A172 (cell line): ENCODE measurements around the gene VPS54. TPM values are rescaled to one million over a fixed set of nuclear protein-coding genes. Genes with fewer than 3 reads are reported as not detected.
"Not testable (repeated sequence)": the region's sequence is repeated elsewhere in the genome, so short reads cannot be mapped to it uniquely, and the experiment has no call there.

Experiments used
- DNase-seq: peaks from one replicate; pipeline ENCODE4 v3.0.0-alpha.2; 2015; ENCODE audit warnings: low spot score
- total RNA-seq: library from RNA; depleted of rRNA; stranded (reverse); fragments of >200 nt; shearing (Covaris generic); gene quantifications from 2 replicates; pipeline ENCODE4 v1.2.3, GENCODE V29; 2014

VPS54 gene
- total RNA-seq, 1 experiment from 2014 or later, result 25.6 TPM

DNA sequence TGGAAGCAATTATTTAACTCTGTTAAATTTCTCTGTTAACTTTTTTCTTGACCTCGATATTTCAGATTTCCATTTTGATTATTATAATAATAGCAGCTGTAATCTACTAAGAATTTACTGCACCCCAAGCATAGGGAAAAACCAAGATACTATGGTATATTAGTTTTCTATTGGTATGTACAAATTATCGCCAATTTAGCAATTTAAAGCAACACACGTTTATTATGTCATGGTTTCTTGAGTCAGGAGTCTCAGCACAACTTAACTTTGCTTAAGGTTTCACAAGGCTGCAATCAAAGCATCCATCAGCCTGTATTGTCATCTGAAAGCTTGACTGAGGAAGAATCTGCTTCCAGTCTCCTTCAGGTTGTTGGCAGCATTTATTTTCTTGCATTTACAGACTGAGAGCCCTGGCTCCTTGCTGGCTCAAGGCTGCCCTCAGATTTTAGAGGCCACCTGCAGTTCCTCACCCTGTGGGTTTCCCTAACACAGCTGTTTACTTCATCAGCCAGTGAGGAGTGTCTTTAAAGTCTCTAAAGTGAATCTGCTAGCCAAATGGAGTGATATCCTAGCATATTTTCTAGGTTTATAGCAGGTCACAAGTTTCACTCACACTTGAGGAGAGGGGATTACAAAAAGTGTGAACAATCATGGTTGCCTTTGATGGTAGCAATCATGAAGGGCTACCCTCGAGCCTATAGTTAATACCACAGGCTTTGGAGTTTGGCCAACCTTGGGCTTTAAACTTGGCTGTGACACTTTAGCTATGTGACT, 4.4 kb upstream of the VPS54 start:
- no peak for DNase-seq

DNA sequence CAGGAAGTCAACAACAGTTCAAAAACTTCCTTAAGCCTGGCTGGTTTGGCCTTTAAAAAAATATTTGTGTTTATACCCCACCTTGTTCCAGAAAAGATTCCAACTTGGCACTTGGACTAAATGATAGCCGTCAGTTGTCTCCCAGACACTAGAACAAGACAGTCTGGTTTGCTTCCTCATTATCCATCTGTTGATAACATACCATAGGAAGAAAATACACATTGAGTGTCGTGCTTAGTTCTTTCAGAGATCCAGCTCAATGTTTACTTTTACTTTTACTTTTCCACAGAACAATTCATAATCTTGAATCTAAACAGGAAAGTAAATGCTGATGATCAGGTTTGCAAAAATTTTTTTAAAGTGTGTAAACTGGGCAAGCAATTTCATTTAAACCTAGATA, 2.4 kb upstream of the VPS54 start:
- DNase-seq, result no peak

DNA sequence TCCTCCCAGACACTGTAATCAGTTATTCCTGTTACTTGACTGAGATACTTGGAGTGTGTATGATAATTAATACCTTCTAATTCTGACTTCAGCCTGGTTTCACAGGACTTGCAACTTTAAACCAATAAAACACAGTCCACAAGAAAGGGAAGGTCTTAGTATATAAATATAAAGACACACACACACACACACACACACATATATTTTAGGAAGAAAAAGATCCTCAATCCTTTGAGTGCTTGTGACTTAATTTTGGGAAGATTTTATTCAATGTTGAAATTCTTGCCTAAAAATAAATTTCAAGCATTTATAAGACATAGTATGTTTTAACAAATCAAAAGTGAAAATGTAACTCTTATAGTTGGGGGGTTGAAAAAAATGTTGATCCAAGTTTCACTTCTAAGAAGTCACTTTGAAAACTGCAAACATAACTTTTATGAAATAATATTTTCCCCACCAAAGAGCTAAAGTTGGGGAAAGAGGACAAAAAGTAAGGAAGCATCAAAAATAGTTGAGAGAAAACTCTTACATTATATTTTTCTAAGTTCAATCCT, 824 bp upstream of the VPS54 start:
- peak; percentile 29 for DNase-seq

DNA sequence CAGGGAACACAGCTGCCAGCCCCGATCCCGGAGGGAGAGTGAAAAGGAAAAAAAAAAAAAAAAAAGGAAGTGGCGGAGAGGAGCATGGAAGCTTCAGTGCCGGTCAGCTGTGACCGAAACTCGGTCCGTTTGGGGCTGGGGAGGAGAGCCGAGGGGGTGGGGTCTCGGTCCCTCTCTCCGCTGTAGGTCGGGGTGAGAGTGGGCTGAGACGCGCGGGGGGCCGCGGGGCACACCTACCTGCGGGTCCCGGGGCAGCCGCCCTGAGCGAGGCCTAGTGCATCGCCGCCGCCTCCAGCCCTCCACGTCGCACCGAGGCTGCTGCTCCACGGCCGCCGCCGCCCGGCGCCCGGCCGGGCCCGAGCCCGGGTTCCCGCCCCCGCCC, 536 bp downstream of the VPS54 start:
- DNase-seq, result peak; percentile 25

DNA sequence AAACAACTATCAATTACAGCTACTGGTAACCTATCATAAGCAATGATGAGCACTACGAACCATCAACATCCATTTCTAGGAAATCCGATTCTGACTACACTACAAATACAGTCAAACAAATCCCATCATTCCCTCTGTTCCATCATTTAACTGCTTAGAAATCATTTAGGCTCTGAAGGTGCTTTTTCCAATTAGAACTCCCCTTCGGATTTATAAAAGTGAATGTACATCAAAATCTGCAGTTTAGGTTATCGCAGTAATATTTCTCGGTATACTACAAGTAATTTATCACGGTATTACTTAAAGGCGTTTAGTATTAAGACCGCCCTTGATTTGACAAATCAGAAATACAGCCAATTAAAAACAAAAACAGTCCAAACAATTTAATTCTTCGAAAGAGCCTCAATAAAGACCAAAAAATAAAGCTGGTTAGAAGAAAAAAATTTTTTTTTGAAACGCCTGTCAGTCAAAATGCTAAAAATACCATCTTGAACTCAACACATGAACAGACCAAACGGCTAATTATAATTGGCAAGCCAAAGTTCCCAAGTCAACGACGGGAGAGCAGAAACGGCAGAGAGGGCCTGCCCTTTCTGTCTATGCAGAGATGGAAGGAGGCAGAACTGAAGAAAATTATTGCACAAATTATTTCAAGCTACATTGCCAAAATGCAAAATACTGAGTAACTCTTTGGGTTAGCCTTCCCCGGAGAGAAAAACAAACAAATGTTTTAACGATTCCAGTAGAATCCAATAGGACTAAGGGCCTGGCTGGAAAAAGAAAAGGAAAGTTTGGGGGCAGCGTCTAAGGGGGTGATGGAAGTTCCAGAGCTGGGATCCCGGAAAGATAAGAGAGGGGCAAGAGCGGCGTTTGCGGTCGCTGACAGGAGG, 1.2 kb downstream of the VPS54 start:
- peak; percentile 21 for DNase-seq

DNA sequence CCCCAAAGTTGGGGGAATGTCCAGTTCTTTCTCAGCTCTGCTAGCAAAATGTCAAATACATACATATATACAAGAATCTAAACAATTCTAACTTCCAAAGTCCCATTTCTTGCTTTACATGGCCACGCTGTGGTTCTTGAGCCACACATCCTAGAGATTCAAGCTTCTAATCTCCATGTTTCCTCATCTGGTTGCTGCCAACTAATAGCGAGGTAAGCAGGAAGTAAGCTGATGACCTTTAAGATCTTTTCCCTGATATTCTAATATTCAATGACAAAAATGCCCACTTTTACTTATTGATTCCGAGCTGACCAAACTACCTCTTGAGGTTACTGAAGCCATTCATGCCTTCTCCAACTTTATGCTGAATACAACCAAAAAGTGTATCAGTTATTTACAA, 3.3 kb downstream of the VPS54 start:
- no peak for DNase-seq

DNA sequence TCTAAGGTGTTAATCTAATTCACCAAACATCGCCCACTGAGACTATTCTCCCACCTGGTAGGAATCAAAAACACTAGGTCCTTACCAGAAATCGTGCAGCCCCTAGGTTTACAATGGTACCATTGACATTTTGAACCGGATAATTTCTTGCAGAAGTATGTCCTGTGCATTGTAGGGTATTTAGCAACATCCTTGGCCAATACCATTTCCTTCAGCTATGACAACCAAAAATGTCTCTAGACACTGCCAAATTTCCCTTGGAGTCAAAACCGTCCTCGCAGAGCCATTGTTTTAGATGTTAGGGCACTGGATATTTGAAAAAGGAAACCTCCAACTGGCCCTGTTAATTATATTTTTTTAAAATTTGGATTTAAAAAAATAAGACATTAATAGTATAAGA, 3.8 kb downstream of the VPS54 start:
- DNase-seq, result no peak

DNA sequence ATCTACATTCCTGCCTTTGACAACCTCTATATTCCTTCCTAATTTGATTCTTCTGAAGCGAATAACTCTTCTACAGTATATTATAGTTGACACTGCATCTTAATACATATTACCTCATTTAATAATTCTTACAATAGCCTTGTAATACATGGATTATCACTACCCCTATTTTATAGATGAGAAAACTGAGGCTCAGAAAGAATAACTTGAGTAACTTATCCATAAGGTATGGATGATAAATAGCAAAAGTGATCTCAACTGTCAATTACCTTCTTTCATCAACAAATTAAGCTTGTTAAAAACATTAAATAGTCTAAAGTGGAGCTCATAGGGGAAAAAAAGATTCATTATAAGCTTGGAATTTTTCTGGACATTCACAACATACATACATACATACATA, 4.6 kb downstream of the VPS54 start:
- DNase-seq, result no peak

DNA sequence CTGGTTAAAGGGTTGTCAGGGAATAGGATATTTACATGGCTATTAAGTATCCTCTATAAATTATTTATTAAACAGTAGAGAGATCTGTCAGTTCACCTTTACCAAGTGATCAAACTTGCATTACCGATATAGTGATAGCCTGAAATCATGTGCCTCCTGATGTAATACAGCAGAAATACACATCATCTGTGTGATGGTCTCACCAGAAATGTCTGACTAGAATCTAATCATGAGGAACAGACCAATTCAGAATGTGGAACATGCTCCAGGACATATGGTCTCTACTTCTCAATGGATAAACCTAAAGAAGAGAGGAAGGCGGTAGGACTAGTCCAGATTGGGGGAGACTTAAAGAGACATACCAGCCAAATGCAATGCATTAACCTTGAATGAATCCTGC, 6.2 kb downstream of the VPS54 start:
- no peak for DNase-seq

DNA sequence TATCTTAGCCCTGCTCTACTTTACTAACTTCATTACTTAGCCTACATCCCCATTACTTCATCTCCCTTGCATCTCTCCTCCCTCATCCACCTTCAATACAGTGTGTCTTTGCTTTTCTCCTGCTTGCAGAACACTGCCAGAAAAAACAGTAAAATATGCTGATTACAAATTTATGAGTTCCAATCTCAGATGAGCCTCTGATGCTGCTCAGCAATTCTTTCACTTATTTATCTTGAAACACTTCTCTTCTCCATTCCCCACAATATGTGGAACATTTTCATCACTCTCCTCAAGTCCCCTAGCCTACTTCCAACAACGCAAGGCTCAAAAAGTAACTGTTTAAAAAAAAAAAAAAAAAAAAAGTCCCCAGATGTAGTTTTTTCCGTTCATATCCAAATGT, 7.1 kb downstream of the VPS54 start:
- no peak for DNase-seq

DNA sequence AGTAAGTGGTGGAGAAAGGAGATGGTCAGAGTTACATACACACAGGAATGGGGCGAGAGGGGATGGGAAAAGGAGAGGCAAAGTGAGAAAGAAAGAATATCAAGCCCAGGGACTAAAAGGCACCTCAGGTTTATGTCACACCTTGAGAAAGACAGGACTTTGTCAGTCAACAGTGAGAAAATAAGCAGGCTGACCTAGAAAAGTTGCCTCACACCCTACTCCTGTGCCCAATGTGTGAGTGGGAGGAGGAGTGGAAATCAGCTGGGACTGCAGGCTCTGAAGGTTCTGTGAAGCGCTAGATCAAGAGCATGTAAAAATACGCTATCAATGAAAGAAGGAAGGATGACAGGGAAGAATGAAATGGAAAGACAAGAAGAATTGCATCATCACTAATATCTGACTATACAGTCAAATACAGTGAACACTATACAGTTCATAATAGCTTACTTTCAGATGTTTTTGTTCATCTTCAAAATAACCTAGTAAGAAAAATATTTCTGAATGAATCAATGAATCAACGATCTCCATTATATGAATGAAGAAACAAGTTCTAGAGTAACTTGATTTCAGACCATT, 10.7 kb downstream of the VPS54 start:
- no peak for DNase-seq

DNA sequence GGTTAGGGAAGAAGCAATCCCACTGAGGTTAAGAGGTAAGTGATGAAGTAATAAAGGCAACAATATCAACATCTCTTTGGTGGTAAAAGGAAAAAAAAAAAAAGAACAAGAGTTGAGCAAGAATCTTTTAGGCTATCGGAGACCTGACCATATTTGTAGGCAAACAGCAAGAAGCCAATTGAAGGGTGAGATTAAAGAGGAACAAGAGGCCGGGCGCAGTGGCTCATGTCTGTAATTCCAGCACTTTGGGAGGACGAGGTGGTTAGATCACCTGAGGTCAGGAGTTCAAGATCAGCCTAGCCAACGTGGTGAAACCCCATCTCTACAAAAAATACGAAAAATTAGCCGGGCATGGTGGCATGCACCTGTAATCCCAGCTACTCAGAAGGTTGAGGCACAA, 11.3 kb downstream of the VPS54 start:
- DNase-seq, result no peak

DNA sequence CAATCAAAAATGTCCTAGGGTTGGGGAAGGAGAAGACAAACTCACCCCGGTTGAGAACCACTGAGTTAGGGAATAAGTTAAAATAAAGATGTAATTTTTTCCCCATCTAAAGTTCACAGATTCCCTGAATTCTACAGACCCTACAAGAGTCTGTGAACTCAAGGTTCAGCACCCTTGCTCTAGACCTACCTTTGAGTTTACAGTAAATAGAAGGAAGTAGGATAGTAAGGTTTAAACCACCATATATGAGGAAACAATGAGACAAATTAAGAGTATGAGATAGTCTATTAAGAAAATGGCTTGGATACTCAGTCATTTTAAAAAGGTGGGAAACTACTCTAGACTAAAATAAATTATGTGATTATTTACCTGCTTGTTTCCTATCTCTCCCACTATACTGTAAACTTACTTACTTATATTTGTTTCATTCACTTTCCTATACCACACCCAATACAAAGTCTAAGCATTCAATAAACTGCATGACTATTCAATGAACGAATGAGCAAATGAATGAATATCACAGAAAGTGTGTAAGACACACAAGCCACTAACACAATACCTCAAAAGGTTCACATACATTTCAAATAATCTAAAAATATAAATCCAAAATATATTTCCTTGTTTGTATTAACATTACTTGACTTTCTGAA, 13.4 kb downstream of the VPS54 start:
- DNase-seq, result no peak

DNA sequence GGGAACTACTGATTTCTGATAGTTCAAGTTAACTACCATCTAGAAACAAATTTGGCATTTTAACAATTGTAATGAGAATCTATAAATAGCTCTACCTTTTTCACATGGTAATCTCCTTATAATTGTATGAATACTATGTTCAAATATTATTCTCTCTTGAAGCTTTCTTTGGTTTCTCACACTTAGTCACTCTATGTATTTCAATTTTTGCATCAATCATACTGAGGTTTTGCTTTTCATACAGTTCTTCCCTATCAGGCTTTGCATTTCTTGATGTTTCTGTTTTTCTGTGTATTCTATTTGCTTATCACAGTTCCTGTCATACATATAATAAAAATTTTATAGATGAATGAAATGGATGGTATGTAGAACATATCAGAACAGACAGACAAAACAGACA, 16.0 kb downstream of the VPS54 start:
- DNase-seq, result no peak

DNA sequence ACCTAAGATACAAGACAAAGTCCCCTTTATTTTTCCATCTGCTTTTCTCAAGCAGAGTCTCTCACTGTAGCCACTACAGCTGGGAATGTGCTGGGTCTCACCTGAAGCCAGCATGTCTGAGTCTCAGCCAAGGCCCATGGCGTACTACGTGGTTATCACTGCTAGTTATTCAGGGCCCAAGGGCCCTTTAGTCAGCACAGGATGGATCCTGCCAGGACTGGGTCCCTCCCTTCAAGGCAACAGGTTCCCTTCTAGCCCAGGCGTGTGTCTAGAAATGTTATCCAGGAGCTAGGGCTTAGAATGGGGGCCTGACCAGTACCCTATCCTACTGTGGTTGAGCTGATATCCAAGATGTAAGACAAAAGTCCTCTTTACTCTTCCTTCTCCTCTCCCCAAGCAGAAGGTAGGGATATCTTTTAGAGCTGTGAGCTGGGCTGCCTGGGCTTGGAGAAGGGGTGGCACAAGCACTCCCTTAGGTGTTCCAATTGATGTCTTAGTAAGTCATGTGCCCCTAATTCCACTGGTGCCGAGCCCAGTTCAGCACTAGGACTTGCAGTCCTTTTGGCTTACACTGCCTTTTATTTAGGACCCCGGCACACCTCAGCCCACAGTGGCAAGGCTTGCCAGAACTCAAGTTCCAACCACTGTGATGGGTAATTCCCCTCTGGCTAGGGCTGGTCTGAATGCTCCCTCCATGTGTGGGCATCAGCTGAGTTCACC, 17.7 kb downstream of the VPS54 start:
- no peak for DNase-seq

DNA sequence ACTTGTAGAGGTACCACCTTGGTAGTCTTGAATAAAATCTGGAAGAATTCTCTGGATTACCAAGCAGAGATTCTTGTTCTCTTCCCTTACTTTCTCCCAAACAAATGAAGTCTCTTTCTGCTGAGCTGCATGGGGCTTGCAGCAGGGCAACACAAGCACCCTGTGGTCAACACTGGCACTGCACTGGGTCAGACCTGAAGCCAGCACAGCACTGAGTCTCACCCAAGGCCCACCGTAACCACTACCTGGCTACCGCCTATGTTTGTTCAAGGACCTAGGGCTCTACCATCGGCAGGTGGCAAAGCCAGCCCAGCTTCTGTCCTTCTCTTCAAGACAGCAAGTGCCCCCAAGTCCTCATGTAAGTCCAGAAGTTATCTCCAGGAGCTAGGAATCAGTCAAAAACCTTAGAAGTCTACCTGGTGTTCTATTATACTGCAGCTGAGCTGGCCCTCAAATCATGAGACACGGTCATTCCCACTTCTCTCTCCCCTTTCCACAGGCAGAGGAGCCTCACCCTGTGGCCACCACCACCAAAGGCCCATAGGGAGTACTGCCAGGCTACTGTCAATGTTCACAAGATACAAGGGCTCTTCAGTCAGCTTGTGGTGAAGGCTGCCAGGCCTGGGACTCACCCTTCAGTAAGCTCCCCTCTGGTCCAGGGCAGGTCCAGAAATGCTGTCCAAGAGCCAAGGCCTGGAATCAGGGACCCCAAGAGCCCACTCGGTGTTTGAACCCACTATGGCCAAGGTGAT, 18.4 kb downstream of the VPS54 start:
- DNase-seq, result no peak

DNA sequence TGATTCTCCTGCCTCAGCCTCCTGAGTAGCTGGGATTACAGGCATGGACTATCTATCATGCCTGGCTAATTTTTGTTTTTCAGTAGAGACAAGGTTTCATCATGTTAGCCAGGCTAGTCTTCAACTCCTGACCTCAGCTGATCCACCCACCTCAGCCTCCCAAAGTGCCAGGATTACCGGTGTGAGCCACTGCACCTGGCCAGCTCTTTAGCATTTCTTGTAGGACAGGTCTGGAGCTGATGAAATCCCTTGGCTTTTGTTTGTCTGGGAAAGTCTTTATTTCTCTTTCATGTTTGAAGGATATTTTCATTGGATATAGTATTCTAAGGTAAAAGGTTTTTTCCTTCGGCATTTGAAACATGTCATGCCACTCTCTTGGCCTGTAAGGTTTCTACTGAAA, 20.2 kb downstream of the VPS54 start:
- no peak for DNase-seq

DNA sequence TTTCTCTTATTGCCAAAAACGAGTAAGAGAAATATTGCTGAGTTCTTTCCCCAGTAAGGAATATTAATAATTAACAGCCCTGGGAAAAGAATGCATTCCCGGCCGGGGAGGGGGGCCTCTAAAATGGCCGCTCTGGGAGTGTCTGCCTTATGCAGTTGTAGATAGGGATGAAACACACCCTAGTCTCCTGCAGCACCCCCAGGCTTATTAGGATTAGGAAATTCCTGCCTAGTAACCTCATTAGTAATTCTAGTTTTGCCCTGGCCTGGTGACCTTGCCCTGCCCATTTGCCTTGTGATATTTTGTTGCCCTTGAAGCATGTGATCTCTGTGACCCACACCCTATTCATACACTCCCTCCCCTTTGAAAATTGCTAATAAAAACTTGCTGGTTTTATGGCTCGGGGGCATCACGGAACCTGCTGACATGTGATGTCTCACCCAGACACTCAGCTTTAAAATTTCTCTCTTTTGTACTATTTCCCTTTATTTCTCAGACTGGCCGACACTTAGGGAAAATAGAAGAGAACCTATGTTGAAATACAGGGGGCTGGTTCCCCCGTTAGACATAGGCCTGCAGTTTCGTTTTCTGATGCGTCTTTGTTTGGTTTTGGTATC, 22.5 kb downstream of the VPS54 start:
- not testable (repeated sequence) for DNase-seq

DNA sequence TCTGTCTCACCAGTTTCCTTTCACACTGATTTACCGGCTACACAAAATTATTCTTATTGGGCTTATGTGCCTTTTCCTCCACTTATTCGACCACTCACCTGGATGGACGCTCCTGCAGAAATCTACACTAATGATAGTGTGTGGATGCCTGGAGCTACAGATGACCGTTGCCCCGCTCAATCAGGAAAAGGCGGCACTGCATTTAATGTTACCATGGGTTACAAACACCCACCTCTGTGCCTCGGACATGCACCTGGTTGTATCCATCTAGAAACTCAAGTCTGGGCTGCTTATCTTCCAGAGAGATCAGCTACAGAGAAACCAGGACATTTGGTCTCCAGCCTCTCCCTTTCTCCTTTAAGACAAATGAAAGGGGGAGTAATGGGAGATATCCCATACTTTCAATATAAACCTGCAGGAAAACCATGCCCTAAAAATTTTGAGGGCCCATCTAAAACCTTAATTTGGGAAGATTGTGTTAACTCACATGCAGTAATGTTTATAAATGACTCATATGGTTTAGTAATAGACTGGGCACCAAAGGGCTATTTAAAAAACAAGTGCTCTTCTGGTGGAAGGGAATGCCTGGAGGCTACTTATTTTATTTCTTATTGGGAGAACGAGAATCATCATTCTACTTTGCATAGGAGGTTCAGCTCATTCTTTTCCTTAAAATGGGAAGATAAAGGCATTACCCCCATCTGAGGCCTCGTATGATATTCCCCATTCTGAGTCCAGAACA, 24.7 kb downstream of the VPS54 start:
- DNase-seq, result not testable (repeated sequence)
